Ishikawa (cell line): ENCODE measurements around the gene ZDHHC11.
"Not testable (repeated sequence)": the region's sequence is repeated elsewhere in the genome, so short reads cannot be mapped to it uniquely, and the experiment has no call there.

Experiments
- CEBPB ChIP-seq: IDR thresholded peaks from 2 replicates; pipeline ENCODE4 v1.6.1; 2012
- EGR1 ChIP-seq: IDR thresholded peaks from 2 replicates; pipeline ENCODE4 v1.6.1; 2012
- EP300 ChIP-seq: IDR thresholded peaks from 2 replicates; pipeline ENCODE4 v1.6.1; 2012; ENCODE audit warnings: borderline replicate concordance
- FOXM1 ChIP-seq: IDR thresholded peaks from 2 replicates; pipeline ENCODE4 v1.6.1; 2012; ENCODE audit warnings: low read depth, borderline replicate concordance
- NFIC ChIP-seq: IDR thresholded peaks from 2 replicates; pipeline ENCODE4 v1.6.1; 2012
- RAD21 ChIP-seq: IDR thresholded peaks from 2 replicates; pipeline ENCODE4 v1.6.1; 2012; ENCODE audit warnings: low read depth
- TAF1 ChIP-seq: IDR thresholded peaks from 2 replicates; pipeline ENCODE4 v1.6.1; 2012; ENCODE audit warnings: low read depth, mild to moderate bottlenecking
- TEAD4 ChIP-seq: IDR thresholded peaks from 2 replicates; pipeline ENCODE4 v1.6.1; 2012
- YY1 ChIP-seq: IDR thresholded peaks from 2 replicates; pipeline ENCODE4 v1.6.1; 2012; ENCODE audit warnings: low read depth
- ZBTB7A ChIP-seq: IDR thresholded peaks from 2 replicates; pipeline ENCODE4 v1.6.1; 2012; ENCODE audit warnings: low read depth
- TF ChIP-seq, protein P1 (sequence below): IDR thresholded peaks from 2 replicates; pipeline ENCODE4 v1.6.1; 2012; ENCODE audit warnings: low read depth, mild to moderate bottlenecking
- TF ChIP-seq, protein P2 (sequence below): IDR thresholded peaks from 2 replicates; pipeline ENCODE4 v1.6.1; 2012
- TF ChIP-seq, protein P3 (sequence below): IDR thresholded peaks from 2 replicates; pipeline ENCODE4 v1.6.1; 2012

DNA sequence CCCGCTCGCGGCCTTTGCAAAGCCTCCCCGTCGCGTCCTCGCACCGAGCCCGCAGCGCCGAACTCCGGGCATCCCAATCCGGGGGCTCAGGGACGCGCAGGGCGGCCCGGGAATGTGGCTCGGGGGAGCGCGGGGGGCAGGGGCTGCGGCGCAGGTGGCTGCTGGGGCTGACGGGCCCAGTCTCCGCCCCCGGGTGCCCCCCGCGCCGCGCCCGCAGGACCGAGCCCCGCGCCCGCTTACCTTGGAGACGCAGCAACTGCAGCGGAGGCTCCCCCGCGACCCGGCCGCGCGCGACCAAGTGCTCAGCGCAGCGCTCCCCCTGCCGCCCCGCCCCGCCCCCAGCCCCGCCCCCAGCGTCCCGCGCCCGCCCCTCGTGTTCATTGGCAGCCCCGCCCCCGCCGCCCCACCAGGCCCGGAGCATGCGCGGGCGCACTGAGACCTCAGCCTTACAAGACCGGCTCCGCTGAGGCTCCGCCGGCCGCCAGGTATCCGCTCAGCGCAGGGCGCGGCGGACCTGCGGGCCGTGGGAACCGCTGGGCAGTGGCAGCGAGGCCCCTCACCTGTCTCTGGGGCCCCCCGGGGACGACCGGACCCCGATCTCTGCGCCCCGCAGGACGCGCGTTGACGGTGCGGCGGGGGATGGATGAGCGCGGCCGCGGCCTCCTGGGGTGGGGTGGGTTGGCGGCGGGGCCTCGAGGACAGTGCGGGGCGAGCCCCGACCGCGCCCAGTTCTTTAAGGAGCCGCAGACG, 66.2 kb downstream of the ZDHHC11 start, which contains the start of gene ZDHHC11B:
- not testable (repeated sequence) for TF ChIP-seq TAF1, FOXM1, EP300, TEAD4, YY1, ZBTB7A, EGR1, RAD21, NFIC, CEBPB
- TF ChIP-seq, protein P1, sequence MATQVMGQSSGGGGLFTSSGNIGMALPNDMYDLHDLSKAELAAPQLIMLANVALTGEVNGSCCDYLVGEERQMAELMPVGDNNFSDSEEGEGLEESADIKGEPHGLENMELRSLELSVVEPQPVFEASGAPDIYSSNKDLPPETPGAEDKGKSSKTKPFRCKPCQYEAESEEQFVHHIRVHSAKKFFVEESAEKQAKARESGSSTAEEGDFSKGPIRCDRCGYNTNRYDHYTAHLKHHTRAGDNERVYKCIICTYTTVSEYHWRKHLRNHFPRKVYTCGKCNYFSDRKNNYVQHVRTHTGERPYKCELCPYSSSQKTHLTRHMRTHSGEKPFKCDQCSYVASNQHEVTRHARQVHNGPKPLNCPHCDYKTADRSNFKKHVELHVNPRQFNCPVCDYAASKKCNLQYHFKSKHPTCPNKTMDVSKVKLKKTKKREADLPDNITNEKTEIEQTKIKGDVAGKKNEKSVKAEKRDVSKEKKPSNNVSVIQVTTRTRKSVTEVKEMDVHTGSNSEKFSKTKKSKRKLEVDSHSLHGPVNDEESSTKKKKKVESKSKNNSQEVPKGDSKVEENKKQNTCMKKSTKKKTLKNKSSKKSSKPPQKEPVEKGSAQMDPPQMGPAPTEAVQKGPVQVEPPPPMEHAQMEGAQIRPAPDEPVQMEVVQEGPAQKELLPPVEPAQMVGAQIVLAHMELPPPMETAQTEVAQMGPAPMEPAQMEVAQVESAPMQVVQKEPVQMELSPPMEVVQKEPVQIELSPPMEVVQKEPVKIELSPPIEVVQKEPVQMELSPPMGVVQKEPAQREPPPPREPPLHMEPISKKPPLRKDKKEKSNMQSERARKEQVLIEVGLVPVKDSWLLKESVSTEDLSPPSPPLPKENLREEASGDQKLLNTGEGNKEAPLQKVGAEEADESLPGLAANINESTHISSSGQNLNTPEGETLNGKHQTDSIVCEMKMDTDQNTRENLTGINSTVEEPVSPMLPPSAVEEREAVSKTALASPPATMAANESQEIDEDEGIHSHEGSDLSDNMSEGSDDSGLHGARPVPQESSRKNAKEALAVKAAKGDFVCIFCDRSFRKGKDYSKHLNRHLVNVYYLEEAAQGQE, result not testable (repeated sequence)
- TF ChIP-seq, protein P2, sequence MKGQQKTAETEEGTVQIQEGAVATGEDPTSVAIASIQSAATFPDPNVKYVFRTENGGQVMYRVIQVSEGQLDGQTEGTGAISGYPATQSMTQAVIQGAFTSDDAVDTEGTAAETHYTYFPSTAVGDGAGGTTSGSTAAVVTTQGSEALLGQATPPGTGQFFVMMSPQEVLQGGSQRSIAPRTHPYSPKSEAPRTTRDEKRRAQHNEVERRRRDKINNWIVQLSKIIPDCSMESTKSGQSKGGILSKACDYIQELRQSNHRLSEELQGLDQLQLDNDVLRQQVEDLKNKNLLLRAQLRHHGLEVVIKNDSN, result not testable (repeated sequence)
- TF ChIP-seq, protein P3, sequence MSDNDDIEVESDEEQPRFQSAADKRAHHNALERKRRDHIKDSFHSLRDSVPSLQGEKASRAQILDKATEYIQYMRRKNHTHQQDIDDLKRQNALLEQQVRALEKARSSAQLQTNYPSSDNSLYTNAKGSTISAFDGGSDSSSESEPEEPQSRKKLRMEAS, result not testable (repeated sequence)
